HG02973 (cell line): ENCODE measurements around the gene TACC3.
A peak's percentile ranks its signal among the peaks of the same experiment; 100 is the strongest.

Experiments used
- ATAC-seq: cut with Tn5 transposase; IDR thresholded peaks from one replicate; pipeline ENCODE4 v1.9.1; 2021; ENCODE audit warnings: moderate library complexity; ENCODE audit not compliant: unreplicated experiment

Gene TACC3

GRCh38 chr4:1788254-1788973 is 67.1 kb downstream of the TACC3 start:
- ATAC-seq = no peak

GRCh38 chr4:1789552-1789951 is 68.2 kb downstream of the TACC3 start:
- ATAC-seq = no peak

- ATAC-seq = no peak
Observed at GRCh38 chr4:1790005-1790404, 68.7 kb downstream of the TACC3 start.

- ATAC-seq = no peak
Observed at GRCh38 chr4:1792158-1792831, 71.0 kb downstream of the TACC3 start.

GRCh38 chr4:1792832-1793495 is 71.6 kb downstream of the TACC3 start, which contains the start of gene FGFR3:
TSS of gene FGFR3 (plus strand) at chr4:1793293. CDS start at chr4:1793935, 642 bp downstream.
- peak; percentile 39 for ATAC-seq

GRCh38 chr4:1793496-1793840 is 72.1 kb downstream of the TACC3 start:
- ATAC-seq = peak; percentile 11

- ATAC-seq = no peak
Observed at GRCh38 chr4:1793940-1794808, 72.9 kb downstream of the TACC3 start.
